ENCODE results near the gene MTUS2.
"Not testable (repeated sequence)": the region's sequence is repeated elsewhere in the genome, so short reads cannot be mapped to it uniquely, and the experiment has no call there.

MTUS2 gene

GRCh38 chr13:29185926-29186325 lies 365.8 kb downstream of the MTUS2 start:
- no peak for TF ChIP-seq CTCF (IDR thresholded peaks at IDR 0.05; ENCODE audit: borderline replicate concordance, insufficient read depth, low read depth, low read length)
- H3K4me3 ChIP-seq (ENCODE audit: low read depth, low read length) = no peak overlapping the region

GRCh38 chr13:29187584-29187983 lies 367.4 kb downstream of the MTUS2 start:
- TF ChIP-seq CTCF (IDR thresholded peaks at IDR 0.05; ENCODE audit: borderline replicate concordance, insufficient read depth, low read depth, low read length) = no peak

GRCh38 chr13:29190298-29190697 lies 370.2 kb downstream of the MTUS2 start:
- TF ChIP-seq CTCF (IDR thresholded peaks at IDR 0.05; ENCODE audit: borderline replicate concordance, insufficient read depth, low read depth, low read length) = no peak
- H3K4me3 ChIP-seq (ENCODE audit: low read depth, low read length) = no peak overlapping the region

More at GRCh38 chr13:29187584-29187983, 367.4 kb downstream of the MTUS2 start:
- H3K4me3 ChIP-seq (ENCODE audit: low read depth, low read length) = no peak overlapping the region

- TF ChIP-seq CTCF (IDR thresholded peaks at IDR 0.05; ENCODE audit: borderline replicate concordance, insufficient read depth, low read depth, low read length) = no peak
- no peak overlapping the region for H3K4me3 ChIP-seq (ENCODE audit: low read depth, low read length)
Observed at GRCh38 chr13:29193083-29193482, 372.9 kb downstream of the MTUS2 start.

- no peak for TF ChIP-seq CTCF (IDR thresholded peaks at IDR 0.05; ENCODE audit: borderline replicate concordance, insufficient read depth, low read depth, low read length)
- no peak overlapping the region for H3K4me3 ChIP-seq (ENCODE audit: low read depth, low read length)
Observed at GRCh38 chr13:29195456-29195855, 375.3 kb downstream of the MTUS2 start.

- H3K4me3 ChIP-seq (ENCODE audit: low read depth, low read length) = no peak overlapping the region
- no peak for TF ChIP-seq CTCF (IDR thresholded peaks at IDR 0.05; ENCODE audit: borderline replicate concordance, insufficient read depth, low read depth, low read length)
Observed at GRCh38 chr13:29196409-29197074, 376.4 kb downstream of the MTUS2 start.

GRCh38 chr13:29202753-29203152 lies 382.6 kb downstream of the MTUS2 start:
- H3K4me3 ChIP-seq (ENCODE audit: low read depth, low read length) = not testable (repeated sequence)
